NCI-H82 treated with DMSO at 0.1 percent for 48 hours (cell line): ENCODE results near the gene MOV10.
"Not testable (repeated sequence)": the region's sequence is repeated elsewhere in the genome, so short reads cannot be mapped to it uniquely, and the experiment has no call there.

Experiments
- DNase-seq: peaks from one replicate; lab custom pipeline; 2025; ENCODE audit not compliant: unreplicated experiment; lab: John Stamatoyannopoulos, UW

Gene MOV10, protein sequence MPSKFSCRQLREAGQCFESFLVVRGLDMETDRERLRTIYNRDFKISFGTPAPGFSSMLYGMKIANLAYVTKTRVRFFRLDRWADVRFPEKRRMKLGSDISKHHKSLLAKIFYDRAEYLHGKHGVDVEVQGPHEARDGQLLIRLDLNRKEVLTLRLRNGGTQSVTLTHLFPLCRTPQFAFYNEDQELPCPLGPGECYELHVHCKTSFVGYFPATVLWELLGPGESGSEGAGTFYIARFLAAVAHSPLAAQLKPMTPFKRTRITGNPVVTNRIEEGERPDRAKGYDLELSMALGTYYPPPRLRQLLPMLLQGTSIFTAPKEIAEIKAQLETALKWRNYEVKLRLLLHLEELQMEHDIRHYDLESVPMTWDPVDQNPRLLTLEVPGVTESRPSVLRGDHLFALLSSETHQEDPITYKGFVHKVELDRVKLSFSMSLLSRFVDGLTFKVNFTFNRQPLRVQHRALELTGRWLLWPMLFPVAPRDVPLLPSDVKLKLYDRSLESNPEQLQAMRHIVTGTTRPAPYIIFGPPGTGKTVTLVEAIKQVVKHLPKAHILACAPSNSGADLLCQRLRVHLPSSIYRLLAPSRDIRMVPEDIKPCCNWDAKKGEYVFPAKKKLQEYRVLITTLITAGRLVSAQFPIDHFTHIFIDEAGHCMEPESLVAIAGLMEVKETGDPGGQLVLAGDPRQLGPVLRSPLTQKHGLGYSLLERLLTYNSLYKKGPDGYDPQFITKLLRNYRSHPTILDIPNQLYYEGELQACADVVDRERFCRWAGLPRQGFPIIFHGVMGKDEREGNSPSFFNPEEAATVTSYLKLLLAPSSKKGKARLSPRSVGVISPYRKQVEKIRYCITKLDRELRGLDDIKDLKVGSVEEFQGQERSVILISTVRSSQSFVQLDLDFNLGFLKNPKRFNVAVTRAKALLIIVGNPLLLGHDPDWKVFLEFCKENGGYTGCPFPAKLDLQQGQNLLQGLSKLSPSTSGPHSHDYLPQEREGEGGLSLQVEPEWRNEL

DNA sequence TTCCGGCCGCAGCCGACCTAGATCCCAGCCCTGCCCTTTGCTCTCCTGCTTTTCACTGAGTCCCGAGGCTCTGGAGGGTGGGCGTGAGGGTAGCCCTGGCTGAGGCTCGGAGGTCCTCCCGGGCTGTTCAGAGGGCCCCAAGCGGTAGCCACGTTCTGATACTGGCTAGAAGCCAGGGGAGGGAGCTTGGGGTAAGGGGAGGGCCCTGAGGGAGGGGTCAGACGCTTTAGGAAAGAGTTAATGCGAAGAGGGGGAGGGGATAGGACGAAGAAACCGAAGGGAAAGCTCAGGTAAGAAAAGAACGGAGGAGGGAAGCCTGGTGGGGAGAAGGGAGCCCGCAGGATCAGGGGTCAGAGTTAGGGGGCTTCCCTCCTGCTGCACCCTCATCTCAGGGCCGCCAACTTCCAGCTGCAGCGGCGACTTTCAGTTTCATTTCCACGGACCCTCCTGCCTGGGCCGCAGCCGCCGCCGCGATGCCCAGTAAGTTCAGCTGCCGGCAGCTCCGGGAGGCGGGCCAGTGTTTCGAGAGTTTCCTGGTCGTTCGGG, at the start of gene MOV10:
MOV10 (plus strand) TSS at position 220 of the 546 bp plus-strand sequence; CDS start at position 474, 254 bp downstream.
- DNase-seq, result peak; percentile 54

DNA sequence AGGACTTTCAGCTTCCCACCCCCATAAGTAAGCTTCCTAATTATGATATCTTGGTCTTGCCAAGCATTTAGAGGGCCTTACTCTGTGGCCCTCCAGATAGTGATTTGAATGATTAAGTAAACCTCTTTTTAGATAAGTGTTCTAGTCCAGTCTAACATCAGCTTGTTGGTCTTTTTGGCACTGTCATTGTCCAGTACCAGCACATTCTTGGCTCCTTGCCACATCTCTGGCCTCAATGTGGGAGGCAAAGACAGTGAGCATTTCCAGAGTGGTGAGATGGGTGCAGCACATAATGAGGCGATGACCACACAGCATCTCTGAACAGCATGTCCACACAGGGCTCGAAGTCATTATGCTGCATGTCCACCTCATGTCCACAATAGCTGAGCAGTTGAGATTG, 48.8 kb upstream of the MOV10 start:
- DNase-seq, result no peak

DNA sequence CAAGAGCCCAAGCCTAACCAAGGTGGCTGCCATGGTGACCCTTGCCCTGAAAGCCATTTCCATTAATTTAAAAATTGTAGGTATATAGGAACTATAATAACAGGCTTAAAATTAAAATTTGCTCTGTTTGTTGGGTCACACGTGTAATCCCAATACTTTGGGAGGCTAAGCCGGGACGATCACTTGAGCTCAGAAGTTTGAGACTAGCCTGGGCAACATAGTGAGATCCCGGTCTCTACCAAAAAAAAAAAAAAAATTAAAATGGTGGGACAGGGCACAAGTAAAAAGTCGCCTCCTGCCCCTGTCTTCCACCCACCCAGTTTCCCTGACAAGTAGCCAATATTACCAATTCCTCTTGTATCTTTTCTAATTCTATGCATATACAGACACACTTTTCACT, 48.3 kb upstream of the MOV10 start:
- DNase-seq, result no peak

DNA sequence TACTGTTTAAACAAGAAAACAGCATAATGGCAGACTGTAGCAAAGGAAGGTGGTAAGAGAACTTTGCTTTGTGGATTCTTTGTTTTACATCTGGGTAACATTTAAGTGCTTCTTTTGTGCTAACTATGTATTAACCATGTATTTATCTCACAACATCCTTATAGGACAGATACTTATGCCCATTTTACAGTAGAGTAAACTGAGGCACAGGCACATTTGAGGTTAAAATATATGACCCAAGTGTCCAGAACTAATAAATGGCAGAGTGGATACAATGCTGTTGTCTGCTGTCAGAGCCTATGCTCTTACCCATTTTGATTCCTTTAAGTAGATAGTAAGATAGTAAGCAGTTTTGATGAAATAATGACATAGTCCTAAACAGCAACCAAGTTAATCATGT, 47.6 kb upstream of the MOV10 start:
- DNase-seq, result no peak

DNA sequence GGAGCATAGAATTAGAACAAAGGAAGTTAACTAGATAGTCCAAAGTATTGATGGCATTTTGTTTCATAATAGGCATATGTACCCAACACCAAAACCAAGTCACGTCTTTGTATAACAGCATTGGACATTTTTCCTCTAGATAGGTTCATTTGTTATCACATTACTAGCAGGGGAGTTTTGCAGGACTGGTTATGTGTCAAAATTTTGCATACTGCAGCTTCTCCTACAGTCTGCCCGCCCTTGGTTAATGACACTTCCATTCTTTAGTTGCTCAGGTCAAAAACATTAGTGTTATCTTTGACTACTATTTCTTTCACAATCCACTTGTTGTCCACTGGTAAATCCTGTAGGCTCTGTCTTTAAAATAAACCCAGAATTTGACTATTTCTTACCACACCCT, 45.9 kb upstream of the MOV10 start:
- DNase-seq, result no peak

DNA sequence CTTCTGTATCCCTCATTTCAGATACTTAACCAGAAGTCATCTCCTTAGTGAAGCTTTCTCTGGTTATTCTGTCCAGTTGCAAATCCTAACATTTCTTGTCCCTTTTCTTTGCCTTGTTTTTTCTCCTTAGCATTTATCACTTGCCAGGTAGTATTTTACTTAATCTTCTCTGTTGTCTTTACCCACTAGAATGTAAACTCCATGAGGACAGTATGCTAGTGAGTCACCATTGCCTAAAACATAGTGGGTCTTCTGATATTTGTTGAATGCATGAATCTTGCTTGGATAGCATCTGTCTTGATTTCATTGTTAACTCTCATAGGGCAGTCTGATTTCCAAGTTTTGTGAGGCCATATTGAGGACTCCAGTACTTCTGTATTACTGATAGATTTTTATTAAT, 45.2 kb upstream of the MOV10 start:
- no peak for DNase-seq

DNA sequence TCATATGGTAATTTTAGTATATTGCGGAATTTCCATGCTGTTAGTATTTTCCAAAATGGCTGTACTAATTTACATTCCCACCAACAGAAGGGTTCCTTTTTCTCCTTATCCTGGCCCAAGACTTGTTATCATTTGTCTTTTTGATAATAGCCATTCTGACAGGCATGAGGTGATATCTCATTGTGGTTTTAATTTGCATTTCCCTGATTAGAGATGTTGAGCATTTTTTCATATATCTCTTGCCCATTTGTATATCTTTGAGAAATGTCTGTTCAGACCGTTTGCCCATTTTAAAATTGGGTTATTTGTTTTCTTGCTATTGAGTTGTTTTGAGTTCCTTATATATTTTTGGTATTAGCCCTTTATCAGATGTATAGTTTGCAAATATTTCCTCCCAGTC, 40.8 kb upstream of the MOV10 start:
- DNase-seq, result no peak

DNA sequence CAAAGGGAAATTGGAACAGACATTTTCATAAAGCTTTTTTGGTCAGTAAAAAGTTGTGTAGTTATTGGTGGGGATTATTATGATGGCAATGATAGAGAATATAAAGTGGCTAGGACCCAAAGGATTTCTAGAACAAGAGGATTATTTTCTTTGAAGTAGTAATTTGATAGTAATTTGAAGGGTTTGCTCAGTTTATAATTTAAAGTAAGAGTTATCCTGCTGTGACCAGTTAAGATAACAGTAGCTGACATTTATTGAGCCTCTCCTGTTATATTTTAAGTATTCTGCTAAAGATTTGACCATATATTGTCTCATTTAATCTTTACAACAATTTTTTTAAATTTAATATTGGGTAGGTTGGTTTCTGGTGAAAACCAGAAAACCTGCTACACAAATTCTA, 40.1 kb upstream of the MOV10 start:
- no peak for DNase-seq

DNA sequence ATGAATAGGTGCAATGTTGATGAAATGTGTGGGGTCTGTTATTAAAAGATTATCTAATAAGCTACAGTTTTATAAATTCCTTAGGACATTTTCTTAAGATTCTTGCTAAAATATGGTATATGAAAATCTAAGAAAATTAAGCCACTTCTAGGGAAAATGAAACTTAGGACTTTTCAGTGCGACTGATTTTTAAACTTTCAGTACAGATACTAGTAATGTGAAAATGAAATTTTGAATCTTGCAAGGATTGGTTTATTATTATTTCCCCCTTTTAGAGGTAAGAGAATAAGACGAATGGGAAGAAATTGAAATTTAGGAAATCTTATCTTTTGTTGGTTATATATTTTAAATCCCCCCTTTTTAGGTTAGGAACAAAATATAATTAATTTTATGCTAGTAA, 38.4 kb upstream of the MOV10 start:
- DNase-seq, result no peak

DNA sequence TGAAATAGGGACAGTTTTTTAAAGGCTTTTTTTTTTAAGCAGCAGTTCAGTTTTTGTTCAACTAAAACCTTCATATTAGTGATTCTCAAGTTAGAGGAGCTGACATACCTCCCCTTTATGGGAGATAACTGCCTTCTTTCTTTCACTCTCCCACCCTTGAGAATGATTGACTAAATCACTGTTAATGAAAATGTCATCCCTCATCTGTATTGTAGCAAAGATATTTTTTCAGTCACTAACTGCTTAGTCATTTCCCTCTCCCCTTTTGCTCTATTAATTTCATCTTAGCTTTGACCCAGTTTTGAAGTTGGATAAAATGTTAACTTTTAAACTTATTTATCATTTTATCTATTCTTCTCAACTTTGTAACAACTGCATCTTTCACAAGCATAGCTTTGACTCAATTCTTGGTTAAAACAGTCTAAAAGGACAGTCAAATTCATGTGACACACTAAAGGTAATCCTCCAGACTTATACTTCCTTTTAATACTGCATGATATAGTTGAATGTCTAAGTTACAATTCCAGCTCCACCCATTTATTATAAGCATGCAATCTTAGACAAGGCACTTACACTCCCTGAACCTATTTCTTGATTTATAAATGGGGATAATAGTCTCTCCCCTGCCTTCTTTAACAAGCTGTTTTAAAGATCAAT, 37.7 kb upstream of the MOV10 start:
- DNase-seq, result no peak

DNA sequence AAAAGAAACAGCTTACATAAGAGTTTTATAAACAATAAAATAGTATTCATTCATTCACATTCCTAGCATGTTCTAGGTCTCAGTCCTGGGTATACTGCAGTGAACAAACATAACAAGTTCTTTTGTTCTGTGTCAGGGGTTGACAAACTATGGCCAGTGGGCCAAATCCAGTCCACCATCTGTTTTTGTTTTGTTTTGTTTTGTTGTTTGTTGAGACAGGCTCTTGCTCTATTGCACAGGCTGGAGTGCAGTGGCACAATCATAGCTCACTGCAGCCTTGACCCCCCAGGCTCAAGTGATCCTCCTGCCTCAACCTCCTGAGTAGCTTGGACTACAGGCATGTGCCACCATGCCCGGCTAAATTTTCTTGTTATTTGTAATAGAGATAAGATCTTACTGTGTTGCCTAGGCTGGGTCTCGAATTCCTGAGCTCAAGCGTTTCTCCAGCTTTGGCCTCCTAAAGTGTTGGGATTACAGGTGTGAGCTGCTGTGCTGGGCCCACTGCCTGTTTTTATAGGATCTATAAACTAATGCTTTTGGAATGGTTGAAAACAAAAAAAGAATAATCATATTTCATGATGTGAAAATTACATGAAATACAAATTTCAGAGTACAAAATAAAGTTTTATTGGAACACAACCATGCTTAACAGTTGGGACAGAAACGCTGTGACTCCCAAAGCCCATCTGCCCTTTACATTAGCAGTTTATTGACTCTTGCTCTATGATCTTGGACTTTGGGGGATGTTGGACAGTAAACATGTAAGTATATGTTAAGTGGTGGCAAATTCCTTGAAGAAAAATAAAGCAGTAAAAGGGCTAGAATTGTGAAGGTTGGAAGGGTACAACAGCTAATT, 37.0 kb upstream of the MOV10 start:
- no peak for DNase-seq

DNA sequence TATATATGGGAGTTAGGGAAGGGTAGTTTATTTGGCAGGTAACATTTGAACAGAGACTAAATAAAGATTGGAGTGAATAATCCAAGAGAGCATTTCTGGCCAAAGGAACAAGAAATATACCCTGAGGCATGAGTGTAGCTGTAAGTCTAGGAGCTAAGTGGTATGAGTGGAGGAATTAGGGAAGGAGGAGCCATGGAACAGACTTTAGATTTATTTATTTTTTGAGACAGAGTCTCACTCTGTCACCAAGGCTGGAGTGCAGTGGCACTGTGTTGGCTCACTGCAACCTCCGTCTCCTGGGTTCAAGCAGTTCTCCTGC, 36.4 kb upstream of the MOV10 start:
- DNase-seq, result no peak

DNA sequence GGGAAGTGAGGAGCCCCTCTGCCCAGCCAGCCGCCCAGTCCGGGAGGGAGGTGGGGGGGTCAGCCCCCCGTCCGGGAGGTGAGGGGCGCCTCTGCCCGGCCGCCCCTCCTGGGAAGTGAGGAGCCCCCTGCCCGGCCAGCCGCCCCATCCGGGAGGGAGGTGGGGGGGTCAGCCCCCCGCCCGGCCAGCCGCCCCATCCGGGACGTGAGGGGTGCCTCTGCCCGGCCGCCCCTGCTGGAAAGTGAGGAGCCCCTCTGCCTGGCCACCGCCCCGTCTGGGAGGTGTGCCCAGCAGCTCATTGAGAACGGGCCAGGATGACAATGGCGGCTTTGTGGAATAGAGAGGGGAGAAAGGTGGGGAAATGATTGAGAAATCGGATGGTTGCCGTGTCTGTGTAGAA, 34.0 kb upstream of the MOV10 start:
- DNase-seq, result not testable (repeated sequence)

DNA sequence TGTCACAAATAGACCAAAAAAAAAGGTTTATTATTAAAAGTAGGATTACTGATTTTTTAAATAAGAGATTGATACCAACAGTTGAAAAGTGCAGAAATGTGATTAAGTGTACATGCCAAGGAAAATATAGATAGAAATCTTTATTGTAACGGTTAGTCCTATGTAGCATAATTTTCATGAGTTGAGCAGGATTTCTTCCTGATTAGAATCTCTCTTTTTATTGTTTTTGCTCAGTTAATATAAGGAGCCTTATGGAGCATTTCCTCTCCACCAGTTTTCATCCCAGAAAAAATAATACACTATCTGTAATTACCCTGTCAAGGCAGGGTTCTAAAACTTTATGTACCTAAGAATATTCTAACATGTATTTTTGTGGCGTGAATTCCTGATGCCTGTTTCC, 31.4 kb upstream of the MOV10 start:
- DNase-seq, result no peak

DNA sequence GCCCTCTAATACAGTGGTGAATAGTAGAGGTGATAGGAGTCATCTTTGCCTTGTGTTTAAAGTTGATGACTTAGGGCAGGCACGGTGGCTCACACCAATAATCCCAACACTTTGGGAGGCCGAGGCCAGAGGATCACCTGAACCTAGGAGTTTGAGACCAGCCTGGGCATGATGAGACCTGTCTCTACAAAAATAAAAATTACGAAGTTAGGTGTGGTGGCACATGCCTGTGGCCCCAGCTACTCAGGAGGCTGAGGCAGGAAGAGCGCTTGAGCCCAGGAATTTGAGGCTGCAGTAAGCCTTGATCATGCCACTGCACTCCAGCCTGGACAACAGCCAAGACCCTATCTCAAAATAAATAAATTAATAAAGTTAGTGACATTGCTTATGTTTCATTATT, 28.2 kb upstream of the MOV10 start:
- DNase-seq, result no peak

DNA sequence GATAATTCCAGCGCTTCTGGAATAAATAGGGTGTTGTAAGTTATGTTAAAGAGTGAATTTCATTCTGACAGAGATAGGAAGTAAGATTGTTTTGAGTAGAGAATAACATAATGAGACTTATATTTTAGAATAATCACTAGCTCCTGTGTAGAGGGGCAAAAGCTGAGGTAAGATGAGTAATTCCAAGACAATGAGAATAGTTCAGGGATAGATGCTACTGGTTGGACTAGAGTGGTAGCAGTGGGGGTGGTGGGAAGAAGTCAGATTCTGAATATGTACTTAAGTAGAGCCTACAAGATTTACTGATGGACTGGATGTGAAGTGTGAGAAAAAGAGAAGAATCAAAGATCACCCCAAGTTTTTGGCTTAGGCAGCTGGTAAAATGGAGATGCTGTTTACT, 23.3 kb upstream of the MOV10 start:
- no peak for DNase-seq

DNA sequence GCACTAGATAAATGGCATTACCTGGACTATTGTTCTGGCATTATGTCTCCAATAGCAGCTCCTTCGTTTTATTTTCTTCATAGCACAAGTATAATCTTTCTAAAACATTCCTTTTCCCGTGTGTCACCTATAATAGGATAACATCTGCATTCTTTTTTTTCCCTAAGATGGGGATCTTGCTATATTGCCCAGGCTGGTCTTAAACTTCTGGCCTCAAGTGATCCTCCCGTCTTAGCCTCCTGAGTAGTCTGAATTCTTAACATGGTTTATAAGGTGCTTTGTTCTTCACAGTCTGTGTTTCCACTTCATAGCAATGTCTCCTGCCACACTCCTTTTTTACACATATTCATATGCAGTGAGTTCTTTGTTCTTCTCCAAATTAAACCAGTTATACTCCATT, 8.6 kb upstream of the MOV10 start:
- DNase-seq, result no peak

DNA sequence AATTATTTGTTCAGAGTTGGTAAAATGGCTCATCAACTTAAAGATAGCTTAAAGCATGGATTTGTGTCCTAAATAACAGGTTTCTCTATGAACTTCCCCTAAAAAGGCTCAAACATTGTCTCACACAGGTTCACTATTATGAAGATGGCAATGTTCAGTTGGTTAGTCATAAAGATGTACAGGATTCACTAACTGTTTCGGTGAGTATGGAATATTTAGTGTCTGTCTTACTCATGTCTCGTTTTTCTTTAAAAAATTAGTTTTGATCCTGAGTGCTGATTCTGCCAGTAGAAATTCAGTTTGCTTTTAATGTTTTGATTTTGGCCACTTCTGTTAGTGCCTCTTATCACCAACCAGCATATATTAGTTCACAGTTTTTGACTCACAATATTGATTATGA, 7.5 kb upstream of the MOV10 start:
- DNase-seq, result no peak

DNA sequence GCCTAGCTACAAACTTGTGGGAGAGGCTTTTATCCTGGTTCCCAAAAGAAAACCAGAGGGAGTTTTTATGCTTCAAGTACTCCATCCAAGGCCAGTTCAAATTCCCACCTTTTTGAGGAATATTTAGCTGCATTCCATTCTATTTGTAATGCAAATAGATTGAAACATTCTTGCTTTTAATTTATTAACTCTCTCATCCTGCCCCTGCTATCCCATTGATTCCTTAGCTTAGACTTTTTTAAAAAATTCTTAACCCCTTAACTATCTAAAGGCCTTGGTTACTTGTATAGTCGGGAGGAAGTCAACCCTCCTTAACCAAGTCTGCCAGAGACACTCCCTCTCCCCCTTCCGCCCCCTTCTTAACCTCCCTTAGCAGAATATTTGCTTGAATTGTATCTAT, 2.5 kb upstream of the MOV10 start:
- no peak for DNase-seq

DNA sequence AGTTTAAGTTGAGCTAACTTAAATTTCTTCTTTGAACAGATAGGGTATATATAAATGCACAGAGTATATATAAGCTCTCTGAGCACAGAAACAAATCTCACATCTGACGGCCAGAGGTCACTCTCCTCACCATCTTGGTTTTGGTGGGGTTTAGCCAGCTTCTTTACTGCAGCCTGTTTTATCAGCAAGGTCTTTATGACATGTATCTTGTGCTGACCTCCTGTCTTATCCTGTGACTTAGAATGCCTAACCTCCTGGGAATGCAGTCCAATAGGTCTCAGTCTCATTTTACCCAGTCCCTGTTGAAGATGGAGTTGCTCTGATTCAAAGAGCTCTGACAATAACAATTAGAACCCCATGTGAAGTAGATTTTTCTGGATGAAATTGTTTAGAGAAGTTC, 1.6 kb upstream of the MOV10 start:
- no peak for DNase-seq
